Endodermal cell (in vitro differentiated cells): ENCODE data around the gene NOS3. TPM values are rescaled to one million over a fixed set of nuclear protein-coding genes. Genes with fewer than 3 reads are reported as not detected.

Source experiments
- DNase-seq: peaks from one replicate; pipeline ENCODE4 v3.0.0-alpha.2; 2017
- H3K27ac ChIP-seq: 2 replicates; pipeline ENCODE4 v1.5.1; 2013; ENCODE audit warnings: mild to moderate bottlenecking, low read depth, low read length, moderate library complexity
- H3K27me3 ChIP-seq: 2 replicates; pipeline ENCODE4 v1.6.1; 2013; ENCODE audit warnings: mild to moderate bottlenecking, low read length, moderate library complexity; ENCODE audit not compliant: insufficient read depth, control insufficient read depth, poor library complexity, severe bottlenecking
- H3K36me3 ChIP-seq: 2 replicates; pipeline ENCODE4 v1.7.0; 2013; ENCODE audit warnings: mild to moderate bottlenecking, low read length, moderate library complexity; ENCODE audit not compliant: control insufficient read depth, insufficient read depth
- H3K4me1 ChIP-seq: one replicate; pipeline ENCODE4 v1.7.0; 2013; ENCODE audit warnings: low read length; ENCODE audit not compliant: control insufficient read depth, insufficient read depth
- H3K4me3 ChIP-seq: 2 replicates; pipeline ENCODE4 v1.5.1; 2013; ENCODE audit warnings: mild to moderate bottlenecking, low read length, moderate library complexity
- H3K9ac ChIP-seq: 2 replicates; pipeline ENCODE4 v1.6.1; 2013; ENCODE audit warnings: mild to moderate bottlenecking, low read length, moderate library complexity; ENCODE audit not compliant: poor library complexity, severe bottlenecking; ENCODE audit errors: extremely low read depth
- H3K9me3 ChIP-seq: 2 replicates; pipeline ENCODE4 v1.6.1; 2013; ENCODE audit warnings: mild to moderate bottlenecking, low read length, moderate library complexity; ENCODE audit not compliant: control insufficient read depth
- H3K27ac Mint-ChIP-seq: 2 replicates; pipeline ENCODE4 v1.8.0; 2020; ENCODE audit warnings: mixed read lengths
- H3K27me3 Mint-ChIP-seq: 2 replicates; pipeline ENCODE4 v1.8.0; 2021; ENCODE audit warnings: mild to moderate bottlenecking, mixed read lengths; ENCODE audit not compliant: insufficient read depth
- H3K36me3 Mint-ChIP-seq: 2 replicates; pipeline ENCODE4 v1.8.0; 2020; ENCODE audit warnings: low read depth, mixed read lengths
- H3K4me1 Mint-ChIP-seq: 2 replicates; pipeline ENCODE4 v1.8.0; 2020; ENCODE audit warnings: mixed read lengths
- H3K4me3 Mint-ChIP-seq: 2 replicates; pipeline ENCODE4 v1.8.0; 2020; ENCODE audit warnings: mild to moderate bottlenecking, moderate library complexity, mixed read lengths
- H3K9me3 Mint-ChIP-seq: 2 replicates; pipeline ENCODE4 v1.8.0; 2020; ENCODE audit warnings: mild to moderate bottlenecking, mixed read lengths
- CTCF ChIP-seq: fragments of 200-600 bp; sonication (generic); conservative IDR thresholded peaks from 2 replicates; pipeline ENCODE4 v1.5.0; 2021; ENCODE audit warnings: antibody characterized with exemption, mild to moderate bottlenecking
- WGBS, 2 experiments: methylation state at CpG; one replicate each; pipeline versions ENCODE4 v1.1.5 to v1.1.7; 2013; ENCODE audit warnings: missing lambda C conversion rate in 2 of 2, mixed read lengths in 1 of 2; ENCODE audit not compliant: insufficient coverage in 1 of 2, insufficient read length in 1 of 2; 5-methylcytosine and 5-hydroxymethylcytosine counted together
- total RNA-seq, 2 donors: library from RNA; stranded (reverse); fragmentation: NEBNext Ultra II Directional in 1 of 2; extraction: Animal tissue kit (Norgen Biotek cat#: 25700) in 1 of 2; gene quantifications; 2 replicates in 1 of 2; 3 replicates in 1 of 2; pipeline ENCODE4 v1.2.1, GENCODE V29; 2021

The NOS3 gene
- total RNA-seq, 2 donors from 2014 or later, result 2.3 to 9.1 TPM

GRCh38 chr7:151013356-151013732 is 22.5 kb downstream of the NOS3 start:
- no peaks in the 10 kb centered on the region for H3K9me3 ChIP-seq
- H3K4me1 ChIP-seq, result peaks cover 9% of the 10 kb centered on the region
- DNase-seq, result no peak
- no peaks in the 10 kb centered on the region for H3K36me3 ChIP-seq
- H3K27me3 ChIP-seq, result peaks cover 18% of the 10 kb centered on the region
- no peak overlapping the region for H3K9ac ChIP-seq
- 54 to 80% methylated on average over 1 to 26 of the region's 26 CpGs for WGBS, 2 experiments
- H3K27me3 Mint-ChIP-seq, result peaks cover 71% of the 10 kb centered on the region
- H3K4me3 ChIP-seq, result no peak overlapping the region
- H3K4me1 Mint-ChIP-seq, result peaks cover 21% of the 10 kb centered on the region
- H3K36me3 Mint-ChIP-seq, result no peaks in the 10 kb centered on the region
- peak overlapping the region; percentile 31 for H3K4me3 Mint-ChIP-seq
- peaks cover 2% of the 10 kb centered on the region for H3K9me3 Mint-ChIP-seq
- TF ChIP-seq CTCF, result no peak
- H3K27ac Mint-ChIP-seq, result no peak overlapping the region
- no peak overlapping the region for H3K27ac ChIP-seq

- Histone ChIP-seq H3K9me3 (no peaks in the 10 kb centered on the region), H3K36me3 (no peaks in the 10 kb centered on the region), H3K9ac (no peak overlapping the region), H3K4me3 (no peak overlapping the region), H3K4me1 (peaks cover 9% of the 10 kb centered on the region), H3K27ac (no peak overlapping the region), H3K27me3 (peaks cover 24% of the 10 kb centered on the region)
- TF ChIP-seq CTCF, result no peak
- DNase-seq, result peak; percentile 93
- H3K4me1 Mint-ChIP-seq, result peaks cover 21% of the 10 kb centered on the region
- peaks cover 3% of the 10 kb centered on the region for H3K9me3 Mint-ChIP-seq
- peak overlapping the region; percentile 36 for H3K27ac Mint-ChIP-seq
- 63 to 78% methylated on average over 47 to 55 of the region's 55 CpGs for WGBS, 2 experiments
- no peaks in the 10 kb centered on the region for H3K36me3 Mint-ChIP-seq
- H3K27me3 Mint-ChIP-seq, result peaks cover 75% of the 10 kb centered on the region
- H3K4me3 Mint-ChIP-seq, result peak overlapping the region; percentile 50
These were observed 23.1 kb downstream of the NOS3 start for GRCh38 chr7:151013733-151014497.

GRCh38 chr7:151014950-151015349 is 24.1 kb downstream of the NOS3 start:
- H3K4me1 ChIP-seq, result peaks cover 6% of the 10 kb centered on the region
- H3K4me1 Mint-ChIP-seq, result peaks cover 21% of the 10 kb centered on the region
- no peak overlapping the region for H3K27ac Mint-ChIP-seq
- H3K4me3 ChIP-seq, result no peak overlapping the region
- peaks cover 3% of the 10 kb centered on the region for H3K9me3 Mint-ChIP-seq
- H3K4me3 Mint-ChIP-seq, result no peak overlapping the region
- no peaks in the 10 kb centered on the region for H3K9me3 ChIP-seq
- H3K27me3 ChIP-seq, result peaks cover 34% of the 10 kb centered on the region
- no peak overlapping the region for H3K27ac ChIP-seq
- H3K36me3 Mint-ChIP-seq, result no peaks in the 10 kb centered on the region
- no peak for DNase-seq
- 90 to 91% methylated on average over 8 of the region's 8 CpGs for WGBS, 2 experiments
- no peak overlapping the region for H3K9ac ChIP-seq
- no peak for TF ChIP-seq CTCF
- H3K36me3 ChIP-seq, result no peaks in the 10 kb centered on the region
- peaks cover 86% of the 10 kb centered on the region for H3K27me3 Mint-ChIP-seq
